VCaP (cell line): ENCODE results near the gene MOB1B.
A peak's percentile ranks its signal among the peaks of the same experiment; 100 is the strongest.

ENCODE experiments used
- H3K27ac ChIP-seq: fragments of 450-650 bp; 2 replicates; pipeline ENCODE4 v1.5.1; 2017
- CTCF ChIP-seq: fragments of 450-650 bp; conservative IDR thresholded peaks from 2 replicates; pipeline ENCODE4 v1.5.1; 2017; ENCODE audit warnings: mild to moderate bottlenecking, moderate library complexity

Gene MOB1B

DNA sequence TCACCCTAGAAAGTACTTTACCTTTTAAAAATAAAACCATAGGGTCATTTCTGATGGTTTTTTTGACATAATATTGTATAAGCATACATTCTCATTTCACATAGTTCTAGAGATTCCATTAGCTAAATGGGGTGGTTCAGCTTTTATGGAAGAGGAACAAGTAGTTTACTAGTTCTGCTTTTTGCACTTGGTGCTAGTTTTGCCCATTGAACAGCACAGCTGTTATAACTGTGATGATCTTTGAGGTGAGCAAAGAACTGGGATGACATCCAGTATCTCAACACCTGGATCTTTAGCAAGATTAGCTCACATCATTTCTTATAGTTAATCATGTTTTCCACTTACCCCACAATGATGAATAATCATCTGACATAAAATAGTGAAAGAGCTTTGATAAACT lies 40.9 kb downstream of the MOB1B start:
- no peak for TF ChIP-seq CTCF
- H3K27ac ChIP-seq: no peak overlapping the region

GRCh38 chr4:70945046-70945445 lies 42.9 kb downstream of the MOB1B start:
- no peak overlapping the region for H3K27ac ChIP-seq
- TF ChIP-seq CTCF: no peak

DNA sequence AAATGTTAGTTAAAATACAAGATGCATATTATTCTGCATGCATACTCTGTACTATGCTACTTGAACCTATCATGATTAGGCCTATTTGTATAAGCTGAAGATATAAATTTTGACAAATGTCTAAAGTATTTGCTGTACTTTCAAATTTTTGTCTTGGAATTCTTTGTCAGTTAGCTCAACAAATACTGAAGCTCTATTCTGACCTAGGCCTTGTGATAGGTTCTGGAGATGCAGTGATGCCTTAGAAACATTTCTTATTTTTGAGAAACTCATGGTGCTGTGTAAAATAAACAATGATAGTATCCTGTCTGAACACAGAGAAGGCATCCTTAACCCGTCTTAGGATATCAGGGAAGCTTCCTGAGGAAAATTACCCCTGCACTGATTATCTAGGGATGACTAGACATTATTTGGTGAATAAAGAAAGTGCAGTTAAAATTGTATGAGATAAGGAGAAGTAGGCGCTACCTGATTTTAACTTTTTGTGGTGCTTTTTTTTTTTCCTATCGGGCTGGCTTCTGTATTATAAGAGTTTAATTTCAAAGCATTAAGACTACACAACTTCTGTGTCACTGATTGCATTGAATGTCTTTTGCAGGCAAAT lies 43.4 kb downstream of the MOB1B start:
- no peak for TF ChIP-seq CTCF
- H3K27ac ChIP-seq: no peak overlapping the region

DNA sequence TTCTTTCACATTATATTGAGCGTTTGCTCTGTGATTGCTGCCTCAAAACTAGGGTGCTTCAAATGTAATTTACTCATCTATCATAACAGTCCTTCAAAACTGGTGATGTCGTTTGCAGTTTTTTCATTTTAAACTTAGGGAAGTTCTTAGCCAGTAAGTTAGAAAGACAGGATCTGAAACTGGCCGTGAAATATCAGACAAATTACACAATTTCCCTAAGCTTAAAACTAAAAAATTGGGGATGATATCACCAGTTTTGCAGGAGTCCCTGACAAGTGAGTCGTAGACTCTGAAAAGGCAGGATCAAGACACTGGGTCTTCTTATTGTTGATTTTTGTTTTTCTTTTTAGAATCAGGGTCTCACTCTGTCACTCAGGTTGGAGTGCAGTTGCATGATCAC lies 44.8 kb downstream of the MOB1B start:
- no peak for TF ChIP-seq CTCF
- no peak overlapping the region for H3K27ac ChIP-seq

GRCh38 chr4:70948665-70949260 lies 46.6 kb downstream of the MOB1B start:
- TF ChIP-seq CTCF: peak; percentile 56
- H3K27ac ChIP-seq: no peak overlapping the region

GRCh38 chr4:70954032-70954431 lies 51.9 kb downstream of the MOB1B start:
- no peak overlapping the region for H3K27ac ChIP-seq
- TF ChIP-seq CTCF: no peak

GRCh38 chr4:70956549-70957210 lies 54.5 kb downstream of the MOB1B start:
- TF ChIP-seq CTCF: no peak
- no peak overlapping the region for H3K27ac ChIP-seq
